HL-60 (cell line): Measurements from ENCODE around the gene APOBEC3A.

Experiments used
- CTCF ChIP-seq: IDR thresholded peaks from one replicate; pipeline ENCODE4 v1.5.1; 2011; ENCODE audit warnings: low read length, control low read depth, inconsistent platforms; ENCODE audit not compliant: insufficient read depth
- SPI1 ChIP-seq: IDR thresholded peaks from 2 replicates; pipeline ENCODE4 v1.6.1; 2012; ENCODE audit warnings: low read depth, mild to moderate bottlenecking, borderline replicate concordance

DNA sequence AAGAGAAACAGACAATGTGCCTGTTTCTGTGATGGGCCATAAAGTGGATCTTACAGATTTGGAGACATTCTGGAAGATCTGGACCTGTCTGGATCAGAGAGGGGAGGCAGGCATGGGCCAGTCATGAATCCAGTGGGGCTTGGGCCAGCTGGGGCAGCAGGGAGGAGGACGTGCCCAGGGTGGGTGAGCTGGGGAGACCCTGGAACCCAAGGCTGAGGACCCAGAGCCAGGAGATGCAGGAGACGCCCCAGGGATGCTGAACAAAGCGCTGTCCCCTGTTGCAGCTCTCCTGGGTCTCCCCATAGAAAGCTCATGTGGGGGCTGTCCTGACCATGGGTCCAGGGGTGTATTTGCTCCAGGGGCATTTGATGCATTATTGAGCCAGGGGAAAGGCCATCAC lies 1.5 kb upstream of the APOBEC3A start:
- TF ChIP-seq SPI1, result no peak
- no peak for TF ChIP-seq CTCF
